Left forelimb (tissue), 1 donor: ENCODE results near the gene CASZ1.

ENCODE experiments used
- DNase-seq: peaks from one replicate; pipeline ENCODE4 v3.0.0-alpha.2; 2018; ENCODE audit warnings: low spot score

The CASZ1 gene

GRCh38 chr1:10626131-10626731, 170.2 kb downstream of the CASZ1 start:
- DNase-seq, result no peak

- no peak for DNase-seq
Observed at GRCh38 chr1:10625554-10625953, 170.9 kb downstream of the CASZ1 start.

- DNase-seq, result peak; percentile 42
Observed at GRCh38 chr1:10625076-10625475, 171.4 kb downstream of the CASZ1 start.

GRCh38 chr1:10624256-10625050, 172.0 kb downstream of the CASZ1 start:
- DNase-seq, result peak; percentile 62

- DNase-seq, result peak; percentile 36
Observed at GRCh38 chr1:10623686-10624145, 172.7 kb downstream of the CASZ1 start.

- peak; percentile 26 for DNase-seq
Observed at GRCh38 chr1:10622910-10623685, 173.3 kb downstream of the CASZ1 start.

- DNase-seq, result peak; percentile 49
Observed at GRCh38 chr1:10621906-10622305, 174.5 kb downstream of the CASZ1 start.

- DNase-seq, result peak; percentile 12
Observed at GRCh38 chr1:10620776-10621175, 175.7 kb downstream of the CASZ1 start.

GRCh38 chr1:10617931-10618885, 178.2 kb downstream of the CASZ1 start:
- DNase-seq, result peak; percentile 53

- DNase-seq, result no peak
Observed at GRCh38 chr1:10617318-10617717, 179.1 kb downstream of the CASZ1 start.

GRCh38 chr1:10616696-10617095, 179.8 kb downstream of the CASZ1 start:
- no peak for DNase-seq

- no peak for DNase-seq
Observed at GRCh38 chr1:10615932-10616671, 180.3 kb downstream of the CASZ1 start.

- no peak for DNase-seq
Observed at GRCh38 chr1:10615332-10615731, 181.1 kb downstream of the CASZ1 start.

GRCh38 chr1:10614377-10615225, 181.8 kb downstream of the CASZ1 start:
- no peak for DNase-seq

GRCh38 chr1:10613861-10614260, 182.6 kb downstream of the CASZ1 start:
- DNase-seq, result no peak

GRCh38 chr1:10613340-10613739, 183.1 kb downstream of the CASZ1 start:
- DNase-seq, result no peak

- no peak for DNase-seq
Observed at GRCh38 chr1:10612436-10613160, 183.8 kb downstream of the CASZ1 start.

GRCh38 chr1:10610901-10611600, 185.4 kb downstream of the CASZ1 start:
- DNase-seq, result no peak

- DNase-seq, result no peak
Observed at GRCh38 chr1:10608690-10609089, 187.8 kb downstream of the CASZ1 start.
